Ectodermal cell (in vitro differentiated cells): ENCODE measurements around the gene ULK1.

Source experiments
- H3K27ac ChIP-seq: 2 replicates; pipeline ENCODE4 v1.7.0; 2013; ENCODE audit warnings: mild to moderate bottlenecking, low read depth, low read length; ENCODE audit not compliant: insufficient read depth, poor library complexity, severe bottlenecking
- H3K27me3 ChIP-seq: 2 replicates; pipeline ENCODE4 v1.7.0; 2013; ENCODE audit warnings: mild to moderate bottlenecking, low read length; ENCODE audit not compliant: insufficient read depth, control insufficient read depth, poor library complexity, severe bottlenecking
- H3K36me3 ChIP-seq: one replicate; pipeline ENCODE4 v1.7.0; 2013; ENCODE audit warnings: low read length; ENCODE audit not compliant: control insufficient read depth, insufficient read depth
- H3K4me1 ChIP-seq: one replicate; pipeline ENCODE4 v1.7.0; 2013; ENCODE audit warnings: low read length; ENCODE audit not compliant: control insufficient read depth, insufficient read depth
- H3K4me3 ChIP-seq: 2 replicates; pipeline ENCODE4 v1.7.0; 2013; ENCODE audit warnings: low read depth, low read length, control low read depth; ENCODE audit not compliant: insufficient read depth
- H3K9me3 ChIP-seq: 2 replicates; pipeline ENCODE4 v1.7.0; 2013; ENCODE audit warnings: mild to moderate bottlenecking, low read length, moderate library complexity; ENCODE audit not compliant: control insufficient read depth
- WGBS, 2 experiments: methylation state at CpG; one replicate each; pipeline ENCODE4 v1.1.7; 2013; ENCODE audit warnings: missing lambda C conversion rate in 2 of 2; 5-methylcytosine and 5-hydroxymethylcytosine counted together

The ULK1 gene

GRCh38 chr12:131909081-131909751, 14.8 kb downstream of the ULK1 start:
- Histone ChIP-seq H3K9me3 (no peaks in the 10 kb centered on the region), H3K36me3 (peaks cover 35% of the 10 kb centered on the region), H3K27me3 (no peaks in the 10 kb centered on the region), H3K27ac (no peak overlapping the region), H3K4me3 (no peak overlapping the region), H3K4me1 (no peaks in the 10 kb centered on the region)
- WGBS, 2 experiments = 96 to 97% methylated on average over 61 of the region's 61 CpGs

GRCh38 chr12:131909752-131910219, 15.4 kb downstream of the ULK1 start:
- Histone ChIP-seq H3K27me3 (no peaks in the 10 kb centered on the region), H3K36me3 (peaks cover 38% of the 10 kb centered on the region), H3K4me3 (no peak overlapping the region), H3K9me3 (no peaks in the 10 kb centered on the region), H3K4me1 (no peaks in the 10 kb centered on the region), H3K27ac (no peak overlapping the region)
- 95 to 96% methylated on average over 26 of the region's 26 CpGs for WGBS, 2 experiments

- no peaks in the 10 kb centered on the region for H3K4me1 ChIP-seq
- H3K27me3 ChIP-seq = no peaks in the 10 kb centered on the region
- no peak overlapping the region for H3K4me3 ChIP-seq
- no peak overlapping the region for H3K27ac ChIP-seq
- H3K36me3 ChIP-seq = peaks cover 41% of the 10 kb centered on the region
- 96% methylated on average over 23 of the region's 23 CpGs for WGBS, 2 experiments
- H3K9me3 ChIP-seq = no peaks in the 10 kb centered on the region
Measured at GRCh38 chr12:131910302-131911027, 16.0 kb downstream of the ULK1 start.

GRCh38 chr12:131911028-131911650, 16.7 kb downstream of the ULK1 start:
- Histone ChIP-seq H3K27me3 (no peaks in the 10 kb centered on the region), H3K9me3 (no peaks in the 10 kb centered on the region), H3K4me3 (no peak overlapping the region), H3K36me3 (peaks cover 44% of the 10 kb centered on the region), H3K4me1 (no peaks in the 10 kb centered on the region), H3K27ac (no peak overlapping the region)
- 95 to 96% methylated on average over 17 of the region's 17 CpGs for WGBS, 2 experiments

GRCh38 chr12:131911851-131912477, 17.5 kb downstream of the ULK1 start:
- Histone ChIP-seq H3K27ac (no peak overlapping the region), H3K4me1 (no peaks in the 10 kb centered on the region), H3K36me3 (peaks cover 45% of the 10 kb centered on the region), H3K4me3 (no peak overlapping the region), H3K9me3 (no peaks in the 10 kb centered on the region), H3K27me3 (no peaks in the 10 kb centered on the region)
- WGBS, 2 experiments = 89 to 90% methylated on average over 22 of the region's 22 CpGs

- H3K27ac ChIP-seq = no peak overlapping the region
- no peaks in the 10 kb centered on the region for H3K4me1 ChIP-seq
- no peaks in the 10 kb centered on the region for H3K9me3 ChIP-seq
- WGBS, 2 experiments = 89 to 91% methylated on average over 20 of the region's 20 CpGs
- H3K4me3 ChIP-seq = no peak overlapping the region
- no peaks in the 10 kb centered on the region for H3K27me3 ChIP-seq
- H3K36me3 ChIP-seq = peaks cover 45% of the 10 kb centered on the region
Measured at GRCh38 chr12:131912518-131913274, 18.3 kb downstream of the ULK1 start.

- H3K4me3 ChIP-seq = no peak overlapping the region
- WGBS, 2 experiments = 93 to 94% methylated on average over 8 of the region's 8 CpGs
- H3K27ac ChIP-seq = no peak overlapping the region
- H3K9me3 ChIP-seq = no peaks in the 10 kb centered on the region
- no peaks in the 10 kb centered on the region for H3K4me1 ChIP-seq
- H3K36me3 ChIP-seq = peaks cover 45% of the 10 kb centered on the region
- H3K27me3 ChIP-seq = no peaks in the 10 kb centered on the region
Measured at GRCh38 chr12:131913666-131914065, 19.2 kb downstream of the ULK1 start.

- H3K4me1 ChIP-seq = no peaks in the 10 kb centered on the region
- no peaks in the 10 kb centered on the region for H3K9me3 ChIP-seq
- H3K4me3 ChIP-seq = no peak overlapping the region
- H3K27ac ChIP-seq = no peak overlapping the region
- peaks cover 45% of the 10 kb centered on the region for H3K36me3 ChIP-seq
- WGBS, 2 experiments = 96 to 97% methylated on average over 14 of the region's 14 CpGs
- H3K27me3 ChIP-seq = no peaks in the 10 kb centered on the region
Measured at GRCh38 chr12:131914179-131914702, 19.8 kb downstream of the ULK1 start.

- no peak overlapping the region for H3K27ac ChIP-seq
- H3K9me3 ChIP-seq = no peaks in the 10 kb centered on the region
- H3K27me3 ChIP-seq = no peaks in the 10 kb centered on the region
- H3K4me1 ChIP-seq = no peaks in the 10 kb centered on the region
- peaks cover 46% of the 10 kb centered on the region for H3K36me3 ChIP-seq
- no peak overlapping the region for H3K4me3 ChIP-seq
- WGBS, 2 experiments = 96 to 97% methylated on average over 20 of the region's 20 CpGs
Measured at GRCh38 chr12:131915000-131915689, 20.7 kb downstream of the ULK1 start.
